MM.1S (cell line): ENCODE results near the gene HS2ST1.

Source experiments
- EZH2 ChIP-seq: fragments of 300-600 bp; sonication (generic); optimal IDR thresholded peaks from 2 replicates; pipeline ENCODE3; 2017; ENCODE audit warnings: low read depth, mild to moderate bottlenecking, antibody characterized with exemption, low read length, mixed read lengths
- EZH2phosphoT487 ChIP-seq: fragments of 300-600 bp; sonication (generic); IDR thresholded peaks from 2 replicates; pipeline ENCODE4 v1.6.1; 2018; ENCODE audit warnings: antibody characterized with exemption, low read length
- TF ChIP-seq, protein P1 (sequence below): fragments of 300-600 bp; sonication (generic); IDR thresholded peaks from 2 replicates; pipeline ENCODE4 v1.5.1; 2016; ENCODE audit warnings: antibody characterized with exemption, low read length, mixed read lengths

DNA sequence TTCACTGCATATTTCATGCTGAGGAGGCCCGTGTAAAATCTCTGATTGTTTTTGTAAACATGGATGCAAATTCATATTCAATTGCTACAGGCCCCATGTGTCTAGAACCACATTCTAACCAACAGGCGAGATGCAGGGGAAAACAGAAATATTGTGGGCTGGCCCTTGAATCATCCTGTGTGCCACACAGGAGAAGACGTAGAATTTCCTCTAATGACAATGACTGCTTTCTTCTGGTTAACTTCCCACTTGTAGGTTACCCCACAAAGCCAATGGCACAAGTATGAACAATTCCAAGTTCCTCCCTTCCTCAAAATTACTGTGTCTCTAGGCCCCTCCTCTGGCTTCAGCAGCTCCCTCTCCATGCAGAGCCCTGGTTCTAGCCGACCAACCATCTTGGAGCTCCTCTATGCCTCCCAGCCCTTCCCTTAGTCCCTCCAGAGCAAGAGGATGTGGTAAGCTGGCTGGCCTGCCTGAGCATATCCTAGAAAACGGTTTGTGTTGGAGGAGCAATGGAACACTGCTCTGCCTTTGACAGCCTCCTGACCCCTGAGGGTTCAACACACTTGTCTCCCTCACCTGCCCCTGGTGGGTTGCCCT, 205.2 kb downstream of the HS2ST1 start:
- TF ChIP-seq, protein P1, sequence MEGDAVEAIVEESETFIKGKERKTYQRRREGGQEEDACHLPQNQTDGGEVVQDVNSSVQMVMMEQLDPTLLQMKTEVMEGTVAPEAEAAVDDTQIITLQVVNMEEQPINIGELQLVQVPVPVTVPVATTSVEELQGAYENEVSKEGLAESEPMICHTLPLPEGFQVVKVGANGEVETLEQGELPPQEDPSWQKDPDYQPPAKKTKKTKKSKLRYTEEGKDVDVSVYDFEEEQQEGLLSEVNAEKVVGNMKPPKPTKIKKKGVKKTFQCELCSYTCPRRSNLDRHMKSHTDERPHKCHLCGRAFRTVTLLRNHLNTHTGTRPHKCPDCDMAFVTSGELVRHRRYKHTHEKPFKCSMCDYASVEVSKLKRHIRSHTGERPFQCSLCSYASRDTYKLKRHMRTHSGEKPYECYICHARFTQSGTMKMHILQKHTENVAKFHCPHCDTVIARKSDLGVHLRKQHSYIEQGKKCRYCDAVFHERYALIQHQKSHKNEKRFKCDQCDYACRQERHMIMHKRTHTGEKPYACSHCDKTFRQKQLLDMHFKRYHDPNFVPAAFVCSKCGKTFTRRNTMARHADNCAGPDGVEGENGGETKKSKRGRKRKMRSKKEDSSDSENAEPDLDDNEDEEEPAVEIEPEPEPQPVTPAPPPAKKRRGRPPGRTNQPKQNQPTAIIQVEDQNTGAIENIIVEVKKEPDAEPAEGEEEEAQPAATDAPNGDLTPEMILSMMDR: no peak
- TF ChIP-seq EZH2 (no peak), EZH2phosphoT487 (no peak)
